ENCODE results near the gene TBC1D19.

GRCh38 chr4:26721685-26722084 lies 137.8 kb downstream of the TBC1D19 start:
- TF ChIP-seq CTCF (conservative IDR thresholded peaks at IDR 0.05), result no peak
- TF ChIP-seq ZFX (IDR thresholded peaks at IDR 0.05), result no peak

All from C4-2B (cell line).